HL-60/S4 (cell line): ENCODE data around the gene PAX7.

Experiments
- in situ Hi-C: fragments of 300-500 bp; cut with MboI; formaldehyde crosslinking; loops from 2 replicates; pipeline ENCODE4 v1.14.3; 2022; ENCODE audit warnings: low sequenced_read_pairs

PAX7 gene

DNA sequence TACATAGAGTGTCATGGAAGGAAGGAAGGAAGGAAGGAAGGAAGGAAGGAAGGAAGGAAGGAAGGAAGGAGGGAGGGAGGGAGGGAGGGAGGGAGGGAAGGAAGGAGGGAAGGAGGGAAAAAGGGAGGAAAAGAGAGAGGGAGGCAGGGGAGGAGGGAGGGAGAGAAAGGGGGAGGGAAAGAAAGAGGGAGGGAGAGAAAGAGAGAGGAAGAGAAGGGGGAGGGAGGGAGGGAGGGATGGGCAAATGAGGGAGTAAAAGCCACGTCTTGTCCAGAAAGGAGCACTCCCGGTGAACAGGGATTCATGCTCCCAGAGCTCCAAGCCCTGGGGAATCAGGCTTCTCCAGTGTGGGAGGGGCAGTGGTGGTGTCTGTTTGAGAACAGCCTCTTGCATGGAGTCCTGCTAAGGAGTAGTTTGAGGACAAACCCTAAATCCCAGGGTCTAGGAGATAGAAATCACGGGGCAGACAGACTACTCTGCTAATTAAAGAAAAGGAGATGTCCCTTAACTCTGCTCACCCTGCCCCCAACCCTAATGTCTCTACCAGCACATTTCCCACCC, 157.3 kb downstream of the PAX7 start:
- in situ Hi-C loops = no loop called here

DNA sequence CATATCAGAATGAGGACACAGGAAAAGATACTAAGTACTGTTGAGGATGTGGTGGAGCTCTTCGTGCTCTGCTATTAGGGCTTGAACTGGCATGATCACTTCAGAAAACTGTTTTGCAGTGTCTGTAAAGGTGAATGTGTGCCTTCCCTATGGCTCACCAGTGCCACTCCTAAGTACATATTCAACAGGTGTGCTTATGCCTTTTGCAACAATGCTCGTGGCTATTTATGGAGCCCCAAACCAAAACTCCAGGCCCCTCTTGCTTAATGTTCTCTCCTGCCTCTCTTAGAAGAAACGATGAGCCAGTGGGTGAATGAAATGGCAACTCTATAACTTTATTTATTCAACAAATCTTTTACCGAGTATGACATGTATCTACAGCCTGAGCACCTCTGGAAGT, 158.6 kb downstream of the PAX7 start:
- in situ Hi-C loops = no loop called here

DNA sequence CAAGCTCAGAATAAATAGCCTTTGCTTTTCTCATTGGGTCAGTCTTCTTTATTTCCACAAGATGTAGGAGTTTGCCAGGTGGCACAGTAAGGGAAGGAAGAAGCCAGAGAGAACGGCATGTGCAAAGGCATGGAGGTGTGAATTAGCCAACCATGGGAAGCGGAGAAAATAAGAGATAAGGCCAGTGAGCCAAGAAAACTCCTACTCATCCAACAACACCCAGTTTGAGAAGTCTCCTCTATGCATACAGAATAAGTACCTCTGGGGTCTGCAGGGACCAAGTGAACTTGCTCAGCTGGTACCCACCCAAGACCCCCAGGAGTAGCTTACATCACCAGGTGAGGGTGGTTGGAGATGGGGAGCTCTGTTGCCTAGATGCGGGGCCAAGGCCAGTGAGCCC, 162.1 kb downstream of the PAX7 start:
- in situ Hi-C loops = no loop called here

DNA sequence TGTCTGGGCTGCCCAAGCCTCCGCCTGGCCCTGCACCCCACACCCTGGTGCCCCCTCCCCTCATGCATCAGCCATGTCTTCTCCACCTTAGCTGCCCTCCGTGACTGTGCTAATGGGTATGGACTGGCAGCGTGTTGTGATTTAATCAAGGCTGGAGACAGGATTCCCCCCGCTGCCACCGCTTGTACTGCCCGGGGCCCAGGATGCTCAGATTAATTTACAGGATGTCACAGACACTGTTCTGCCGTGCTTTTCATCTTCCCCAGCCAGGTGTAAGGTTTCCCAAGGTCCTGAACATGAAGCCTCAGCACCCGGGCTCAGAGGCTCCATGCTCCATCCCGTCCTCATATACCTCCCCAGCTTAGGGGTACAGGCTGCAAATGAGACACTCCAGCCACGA, 162.5 kb downstream of the PAX7 start:
- in situ Hi-C loops = no loop called here

DNA sequence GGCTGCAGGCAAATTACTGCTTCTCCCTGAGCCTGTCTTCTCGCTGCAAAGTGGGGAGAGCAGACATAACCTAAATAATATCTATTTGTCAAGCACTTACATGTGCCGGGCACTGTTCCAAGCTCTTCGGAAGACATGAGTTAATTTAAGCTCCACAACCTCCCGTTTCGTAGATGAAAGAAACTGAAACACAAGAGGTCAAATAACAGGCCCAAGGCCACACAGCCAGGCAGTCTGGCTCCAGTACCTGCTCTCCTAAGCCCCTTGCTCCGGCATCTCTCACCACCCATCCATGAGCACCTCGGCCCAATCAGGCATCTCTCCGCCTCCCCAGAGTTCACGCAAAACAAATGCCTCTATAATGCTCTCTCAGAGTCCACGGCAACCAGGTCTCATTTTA, 163.4 kb downstream of the PAX7 start:
- in situ Hi-C loops = no loop called here

DNA sequence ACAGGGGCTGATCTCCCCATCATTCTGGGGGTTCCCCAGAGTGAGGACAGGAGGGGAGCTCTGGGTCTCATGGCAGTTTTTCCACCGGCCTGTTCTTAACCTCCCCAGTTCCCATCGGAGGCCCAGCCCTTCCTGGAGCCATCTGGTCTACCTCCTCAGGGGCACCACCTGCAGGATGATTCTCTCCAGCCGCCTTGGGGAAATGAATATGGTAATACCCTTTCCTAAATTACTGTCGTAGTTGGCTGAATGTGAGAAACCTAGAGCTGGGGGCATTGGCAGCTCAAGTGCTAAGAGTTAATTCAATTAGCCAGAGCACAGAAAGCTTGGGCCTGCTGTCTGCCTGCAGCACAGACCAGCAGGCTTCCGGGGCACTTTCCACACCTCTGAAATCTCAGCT, 163.9 kb downstream of the PAX7 start:
- in situ Hi-C loops = no loop called here

DNA sequence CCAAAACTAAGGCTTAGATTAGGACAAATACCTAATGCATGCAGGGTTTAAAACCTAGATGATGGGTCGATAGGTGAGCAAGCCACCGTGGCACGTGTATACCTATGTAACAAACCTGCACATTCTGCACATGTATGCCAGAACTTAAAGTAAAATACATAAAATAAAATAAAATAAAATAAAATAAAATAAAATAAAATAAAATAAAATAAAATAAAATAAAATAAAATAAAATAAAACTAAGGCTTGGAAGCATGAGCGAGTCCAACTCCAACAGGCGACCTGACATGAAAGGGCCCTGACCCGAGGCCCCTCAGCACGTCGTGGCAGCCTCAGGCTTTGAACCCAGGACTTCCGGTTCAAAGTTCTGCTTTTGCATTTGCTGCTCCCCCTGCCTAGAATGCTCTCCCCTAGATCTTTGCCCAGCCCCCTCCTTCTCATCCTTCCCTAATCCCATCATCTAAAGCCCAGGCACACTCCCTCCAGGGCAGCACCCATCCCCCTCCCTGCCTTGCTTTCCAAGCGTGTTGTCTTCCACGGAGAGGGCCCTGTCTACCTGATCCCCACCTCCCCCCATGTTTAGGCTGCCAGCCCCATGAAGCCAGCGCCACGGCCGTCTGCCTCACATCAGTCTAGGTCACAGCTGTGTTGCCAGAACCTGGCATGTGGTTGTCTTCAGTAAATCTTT, 164.5 kb downstream of the PAX7 start:
- in situ Hi-C loops = no loop called here

DNA sequence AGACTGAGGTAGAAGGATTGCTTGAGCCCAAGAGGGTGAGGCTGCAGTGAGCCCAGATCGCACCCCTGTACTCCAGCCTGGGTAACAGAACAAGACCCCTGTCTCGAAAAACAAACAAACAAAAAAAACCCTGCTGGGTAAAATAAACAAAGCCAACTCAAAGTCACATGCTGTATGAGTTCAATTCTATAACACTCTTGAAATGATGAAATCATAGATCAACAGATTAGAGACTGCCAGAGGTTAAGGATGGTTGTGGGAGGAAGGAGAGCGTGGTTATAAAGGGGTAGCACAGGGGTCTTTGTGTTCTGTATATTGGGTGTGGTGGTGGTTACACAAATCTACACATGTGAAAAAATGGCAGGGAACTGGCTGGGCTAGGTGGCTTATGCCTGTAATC, 166.3 kb downstream of the PAX7 start:
- in situ Hi-C loops = no loop called here
